ENCODE results near the gene LIAS.
"Not testable (repeated sequence)": the region's sequence is repeated elsewhere in the genome, so short reads cannot be mapped to it uniquely, and the experiment has no call there.

The LIAS gene

GRCh38 chr4:39458505-39459300, at the start of gene LIAS, which contains the start of gene RPL9:
Gene LIAS (plus strand): TSS chr4:39459056. CDS start chr4:39459118, 62 bp downstream.
Gene RPL9 (minus strand): TSS chr4:39458922. CDS start chr4:39458439, 483 bp downstream.
- TF ChIP-seq CTCF (conservative IDR thresholded peaks at IDR 0.05; ENCODE audit: low read depth, low read length), result no peak
- peak within 1 kb of the TSS; percentile 77 for H3K4me3 ChIP-seq (ENCODE audit: low read depth, low read length)
- peak; percentile 100 for DNase-seq (ENCODE audit: low read depth)

DNA sequence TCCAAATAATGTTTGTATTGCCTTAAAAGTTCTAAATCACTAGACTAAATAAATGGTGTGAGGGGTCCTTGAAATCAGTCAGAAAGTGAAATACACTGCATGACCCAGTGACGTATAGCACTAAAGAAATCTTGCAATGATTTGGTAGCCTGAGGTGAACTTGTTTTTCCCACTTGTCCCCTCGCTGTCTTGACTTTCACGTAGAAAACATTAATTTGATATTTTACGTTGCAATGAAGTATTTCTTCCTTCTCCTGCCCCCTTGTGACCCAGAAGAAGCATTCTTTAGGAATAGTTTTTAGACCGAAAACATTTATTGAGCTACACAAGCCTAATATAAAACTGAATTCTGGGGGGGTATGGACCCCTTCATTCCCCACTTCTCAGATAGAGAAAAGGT, 48.4 kb upstream of the LIAS start:
- peak; percentile 50 for DNase-seq (ENCODE audit: low read depth)
- no peak overlapping the region for H3K4me3 ChIP-seq (ENCODE audit: low read depth, low read length)
- TF ChIP-seq CTCF (conservative IDR thresholded peaks at IDR 0.05; ENCODE audit: low read depth, low read length), result peak; percentile 46

DNA sequence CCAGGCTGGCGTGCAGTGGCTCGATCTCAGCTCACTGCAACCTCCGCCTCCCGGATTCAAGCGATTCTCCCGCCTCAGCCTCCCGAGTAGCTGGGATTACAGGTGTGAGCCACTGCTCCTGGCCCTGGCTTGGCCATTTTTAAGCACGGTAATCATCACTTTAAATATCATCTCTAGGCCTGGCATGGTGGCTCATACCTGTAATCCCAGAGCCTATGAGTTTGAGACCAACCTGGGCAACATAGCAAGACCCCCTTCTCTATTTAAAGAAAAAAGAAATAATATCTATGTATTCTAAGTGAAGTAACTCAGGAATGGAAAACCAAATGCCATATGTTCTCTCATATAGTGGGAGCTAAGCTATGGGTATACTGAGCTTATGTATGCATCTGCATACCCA, 47.3 kb upstream of the LIAS start:
- DNase-seq (ENCODE audit: low read depth); H3K4me3 ChIP-seq (ENCODE audit: low read depth, low read length): not testable (repeated sequence)

- DNase-seq (ENCODE audit: low read depth), result no peak
- H3K4me3 ChIP-seq (ENCODE audit: low read depth, low read length), result no peak overlapping the region
- no peak for TF ChIP-seq CTCF (conservative IDR thresholded peaks at IDR 0.05; ENCODE audit: low read depth, low read length)
These were observed 43.1 kb upstream of the LIAS start for GRCh38 chr4:39415678-39416283.

- H3K4me3 ChIP-seq (ENCODE audit: low read depth, low read length), result no peak overlapping the region
- no peak for DNase-seq (ENCODE audit: low read depth)
- no peak for TF ChIP-seq CTCF (conservative IDR thresholded peaks at IDR 0.05; ENCODE audit: low read depth, low read length)
These were observed 36.6 kb upstream of the LIAS start for GRCh38 chr4:39422247-39422646.

- H3K4me3 ChIP-seq (ENCODE audit: low read depth, low read length); DNase-seq (ENCODE audit: low read depth): not testable (repeated sequence)
These were observed 33.6 kb upstream of the LIAS start for GRCh38 chr4:39425297-39425696.

- H3K4me3 ChIP-seq (ENCODE audit: low read depth, low read length), result no peak overlapping the region
- DNase-seq (ENCODE audit: low read depth), result no peak
- no peak for TF ChIP-seq CTCF (conservative IDR thresholded peaks at IDR 0.05; ENCODE audit: low read depth, low read length)
These were observed 32.1 kb upstream of the LIAS start for GRCh38 chr4:39426728-39427127.
